K562 (cell line): ENCODE data around the gene MLXIPL. TPM values are rescaled to one million over a fixed set of nuclear protein-coding genes. Genes with fewer than 3 reads are reported as not detected.

ENCODE experiments used
- ELF1 ChIP-seq: fragments of 200-800 bp; sonication (Bioruptor generic); IDR thresholded peaks from 2 replicates; pipeline ENCODE4 v1.6.1; 2016; ENCODE audit warnings: missing genetic modification characterization, missing compliant biosample characterization
- ETS2 ChIP-seq: IDR thresholded peaks from 2 replicates; pipeline ENCODE4 v1.6.1; 2016; ENCODE audit warnings: borderline replicate concordance, missing genetic modification characterization, mild to moderate bottlenecking, moderate library complexity, missing compliant biosample characterization; ENCODE audit not compliant: poor library complexity, severe bottlenecking
- HEY1 ChIP-seq: fragments of 250-450 bp; sonication (Bioruptor Pico); IDR thresholded peaks from 2 replicates; pipeline ENCODE4 v1.5.0; 2020; ENCODE audit warnings: mild to moderate bottlenecking, moderate library complexity, borderline replicate concordance
- HNRNPL ChIP-seq: fragments of 200-400 bp; formaldehyde crosslinking; IDR thresholded peaks from 2 replicates; pipeline ENCODE4 v1.6.1; 2017; ENCODE audit warnings: low read depth, mild to moderate bottlenecking, low read length
- SREBF1 ChIP-seq: fragments of 150-350 bp; IDR thresholded peaks from 2 replicates; pipeline ENCODE4 v1.6.1; 2014; ENCODE audit warnings: antibody characterized with exemption, low read depth, low read length, borderline replicate concordance
- XRCC4 ChIP-seq: IDR thresholded peaks from one replicate; pipeline ENCODE4 v1.6.1; 2011; ENCODE audit not compliant: insufficient read depth, insufficient read length; ENCODE audit errors: extremely low read depth
- polyA plus RNA-seq, 8 experiments: library from polyadenylated mRNA; depleted of rRNA in 4 of 8; stranded (reverse) in 5 of 8; unstranded in 3 of 8; fragments of >200 nt; fragmentation: Nextera tagmentation in 2 of 8; fragmentation: Illumina TruSeq in 1 of 8; extraction: Ambion mirVana in 2 of 8; extraction: Trizol in 1 of 8; gene quantifications; 2 replicates each; pipeline versions ENCODE4 v1.2.1 to v1.2.3, GENCODE V29; 2011 to 2014; ENCODE audit warnings: inconsistent platforms in 1 of 8, missing spikeins in 1 of 8
- total RNA-seq, 7 experiments: library from RNA; depleted of rRNA in 6 of 7; stranded (reverse); fragments of >200 nt in 6 of 7; fragmentation: Illumina TruSeq in 2 of 7; extraction: Trizol in 2 of 7; gene quantifications; 2 replicates each; pipeline versions ENCODE4 v1.2.1 to v1.2.3, GENCODE V29; 2011 to 2021; ENCODE audit warnings: low replicate concordance in 1 of 7
- TF ChIP-seq, protein P1 (sequence below): fragments of 250-450 bp; sonication (Bioruptor Pico); IDR thresholded peaks from 2 replicates; pipeline ENCODE4 v1.8.0; 2022; ENCODE audit warnings: moderate library complexity, mild to moderate bottlenecking, inconsistent platforms
- TF ChIP-seq, protein P2 (sequence below): fragments of 250-450 bp; sonication (Bioruptor Pico); IDR thresholded peaks from 2 replicates; pipeline ENCODE4 v1.4.0; 2020
- TF ChIP-seq, protein P3 (sequence below), 2 experiments: IDR thresholded peaks; 2 replicates each; pipeline ENCODE4 v1.6.1; 2011; ENCODE audit warnings: borderline replicate concordance in 1 of 2, control low read depth in 1 of 2, low read depth in 1 of 2, low read length in 1 of 2, mild to moderate bottlenecking in 1 of 2, mixed read lengths in 1 of 2, moderate library complexity in 1 of 2; ENCODE audit not compliant: insufficient read depth in 1 of 2, insufficient read length in 1 of 2, poor library complexity in 1 of 2, severe bottlenecking in 1 of 2; ENCODE audit errors: extremely low read depth in 1 of 2
- TF ChIP-seq, protein P4 (sequence below): fragments of 450-650 bp; IDR thresholded peaks from 2 replicates; pipeline ENCODE4 v1.6.1; 2018; ENCODE audit not compliant: partially characterized antibody

MLXIPL gene
- total and polyA plus RNA-seq, 9 of the 15 experiments (the other 6 are each of a cell fraction or from before 2014, with no cell fraction given), result 0.11 to 18.4 (median 1.4) TPM

DNA sequence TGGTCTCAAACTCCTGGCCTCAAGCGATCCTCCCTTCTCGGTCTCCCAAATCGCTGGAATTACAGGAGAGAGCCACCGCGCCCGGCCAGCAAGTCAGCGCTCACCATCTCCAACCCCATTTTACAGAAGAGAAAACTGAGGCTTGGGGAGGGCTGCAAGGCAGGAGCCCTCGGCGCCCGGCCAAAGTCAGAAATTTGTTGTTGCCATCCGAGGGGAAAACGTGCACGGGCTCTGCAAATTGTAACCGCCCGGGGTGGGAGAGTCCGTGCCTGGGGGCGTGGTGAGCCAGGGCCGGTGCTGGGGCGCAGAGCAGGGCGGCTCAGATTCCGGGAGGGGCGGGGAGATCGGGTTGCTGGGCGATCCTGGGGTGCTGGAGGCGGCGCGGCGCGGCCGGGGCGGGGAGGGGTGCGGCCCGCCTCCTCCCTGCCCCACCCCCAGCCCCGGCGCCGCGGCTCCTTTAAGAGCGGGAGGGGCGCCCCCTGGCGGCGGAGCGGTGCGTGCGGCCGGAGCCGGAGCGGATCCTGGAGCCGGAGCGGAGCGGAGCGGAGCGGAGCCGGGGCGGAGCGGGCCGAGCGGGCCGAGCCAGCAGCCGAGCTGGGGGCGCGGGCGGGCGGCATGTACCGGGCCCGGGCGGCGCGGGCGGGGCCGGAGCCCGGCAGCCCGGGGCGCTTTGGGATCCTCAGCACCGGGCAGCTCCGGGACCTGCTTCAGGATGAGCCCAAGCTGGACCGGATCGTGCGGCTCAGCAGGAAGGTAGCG lies 43.2 kb upstream of the MLXIPL start, which contains the start of gene VPS37D (continued):
- TF ChIP-seq, protein P1, sequence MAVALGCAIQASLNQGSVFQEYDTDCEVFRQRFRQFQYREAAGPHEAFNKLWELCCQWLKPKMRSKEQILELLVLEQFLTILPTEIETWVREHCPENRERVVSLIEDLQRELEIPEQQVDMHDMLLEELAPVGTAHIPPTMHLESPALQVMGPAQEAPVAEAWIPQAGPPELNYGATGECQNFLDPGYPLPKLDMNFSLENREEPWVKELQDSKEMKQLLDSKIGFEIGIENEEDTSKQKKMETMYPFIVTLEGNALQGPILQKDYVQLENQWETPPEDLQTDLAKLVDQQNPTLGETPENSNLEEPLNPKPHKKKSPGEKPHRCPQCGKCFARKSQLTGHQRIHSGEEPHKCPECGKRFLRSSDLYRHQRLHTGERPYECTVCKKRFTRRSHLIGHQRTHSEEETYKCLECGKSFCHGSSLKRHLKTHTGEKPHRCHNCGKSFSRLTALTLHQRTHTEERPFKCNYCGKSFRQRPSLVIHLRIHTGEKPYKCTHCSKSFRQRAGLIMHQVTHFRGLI (CRISPR knock-in tag), result no peak
- TF ChIP-seq ELF1 (tag), result peak; percentile 48; the same call in 1 of the 2 replicates
- TF ChIP-seq, protein P2, sequence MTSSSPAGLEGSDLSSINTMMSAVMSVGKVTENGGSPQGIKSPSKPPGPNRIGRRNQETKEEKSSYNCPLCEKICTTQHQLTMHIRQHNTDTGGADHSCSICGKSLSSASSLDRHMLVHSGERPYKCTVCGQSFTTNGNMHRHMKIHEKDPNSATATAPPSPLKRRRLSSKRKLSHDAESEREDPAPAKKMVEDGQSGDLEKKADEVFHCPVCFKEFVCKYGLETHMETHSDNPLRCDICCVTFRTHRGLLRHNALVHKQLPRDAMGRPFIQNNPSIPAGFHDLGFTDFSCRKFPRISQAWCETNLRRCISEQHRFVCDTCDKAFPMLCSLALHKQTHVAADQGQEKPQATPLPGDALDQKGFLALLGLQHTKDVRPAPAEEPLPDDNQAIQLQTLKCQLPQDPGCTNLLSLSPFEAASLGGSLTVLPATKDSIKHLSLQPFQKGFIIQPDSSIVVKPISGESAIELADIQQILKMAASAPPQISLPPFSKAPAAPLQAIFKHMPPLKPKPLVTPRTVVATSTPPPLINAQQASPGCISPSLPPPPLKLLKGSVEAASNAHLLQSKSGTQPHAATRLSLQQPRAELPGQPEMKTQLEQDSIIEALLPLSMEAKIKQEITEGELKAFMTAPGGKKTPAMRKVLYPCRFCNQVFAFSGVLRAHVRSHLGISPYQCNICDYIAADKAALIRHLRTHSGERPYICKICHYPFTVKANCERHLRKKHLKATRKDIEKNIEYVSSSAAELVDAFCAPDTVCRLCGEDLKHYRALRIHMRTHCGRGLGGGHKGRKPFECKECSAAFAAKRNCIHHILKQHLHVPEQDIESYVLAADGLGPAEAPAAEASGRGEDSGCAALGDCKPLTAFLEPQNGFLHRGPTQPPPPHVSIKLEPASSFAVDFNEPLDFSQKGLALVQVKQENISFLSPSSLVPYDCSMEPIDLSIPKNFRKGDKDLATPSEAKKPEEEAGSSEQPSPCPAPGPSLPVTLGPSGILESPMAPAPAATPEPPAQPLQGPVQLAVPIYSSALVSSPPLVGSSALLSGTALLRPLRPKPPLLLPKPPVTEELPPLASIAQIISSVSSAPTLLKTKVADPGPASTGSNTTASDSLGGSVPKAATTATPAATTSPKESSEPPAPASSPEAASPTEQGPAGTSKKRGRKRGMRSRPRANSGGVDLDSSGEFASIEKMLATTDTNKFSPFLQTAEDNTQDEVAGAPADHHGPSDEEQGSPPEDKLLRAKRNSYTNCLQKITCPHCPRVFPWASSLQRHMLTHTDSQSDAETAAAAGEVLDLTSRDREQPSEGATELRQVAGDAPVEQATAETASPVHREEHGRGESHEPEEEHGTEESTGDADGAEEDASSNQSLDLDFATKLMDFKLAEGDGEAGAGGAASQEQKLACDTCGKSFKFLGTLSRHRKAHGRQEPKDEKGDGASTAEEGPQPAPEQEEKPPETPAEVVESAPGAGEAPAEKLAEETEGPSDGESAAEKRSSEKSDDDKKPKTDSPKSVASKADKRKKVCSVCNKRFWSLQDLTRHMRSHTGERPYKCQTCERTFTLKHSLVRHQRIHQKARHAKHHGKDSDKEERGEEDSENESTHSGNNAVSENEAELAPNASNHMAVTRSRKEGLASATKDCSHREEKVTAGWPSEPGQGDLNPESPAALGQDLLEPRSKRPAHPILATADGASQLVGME, result no peak
- TF ChIP-seq, protein P3, sequence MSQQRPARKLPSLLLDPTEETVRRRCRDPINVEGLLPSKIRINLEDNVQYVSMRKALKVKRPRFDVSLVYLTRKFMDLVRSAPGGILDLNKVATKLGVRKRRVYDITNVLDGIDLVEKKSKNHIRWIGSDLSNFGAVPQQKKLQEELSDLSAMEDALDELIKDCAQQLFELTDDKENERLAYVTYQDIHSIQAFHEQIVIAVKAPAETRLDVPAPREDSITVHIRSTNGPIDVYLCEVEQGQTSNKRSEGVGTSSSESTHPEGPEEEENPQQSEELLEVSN (IDR thresholded peaks at IDR 0.05; ENCODE audit: borderline replicate concordance in 1 of 2, extremely low read depth in 1 of 2, insufficient read depth in 1 of 2, insufficient read length in 1 of 2, low read depth in 1 of 2, low read length in 1 of 2, poor library complexity in 1 of 2, severe bottlenecking in 1 of 2), result peak in 1 of 2 experiments; percentile 12
- TF ChIP-seq HEY1 (CRISPR knock-in tag), result no peak
- TF ChIP-seq SREBF1, result no peak
- no peak for TF ChIP-seq ETS2 (tag)
- TF ChIP-seq HNRNPL, result peak; percentile 35; the same call in 1 of the 2 replicates
- TF ChIP-seq XRCC4, result no peak
- TF ChIP-seq, protein P4, sequence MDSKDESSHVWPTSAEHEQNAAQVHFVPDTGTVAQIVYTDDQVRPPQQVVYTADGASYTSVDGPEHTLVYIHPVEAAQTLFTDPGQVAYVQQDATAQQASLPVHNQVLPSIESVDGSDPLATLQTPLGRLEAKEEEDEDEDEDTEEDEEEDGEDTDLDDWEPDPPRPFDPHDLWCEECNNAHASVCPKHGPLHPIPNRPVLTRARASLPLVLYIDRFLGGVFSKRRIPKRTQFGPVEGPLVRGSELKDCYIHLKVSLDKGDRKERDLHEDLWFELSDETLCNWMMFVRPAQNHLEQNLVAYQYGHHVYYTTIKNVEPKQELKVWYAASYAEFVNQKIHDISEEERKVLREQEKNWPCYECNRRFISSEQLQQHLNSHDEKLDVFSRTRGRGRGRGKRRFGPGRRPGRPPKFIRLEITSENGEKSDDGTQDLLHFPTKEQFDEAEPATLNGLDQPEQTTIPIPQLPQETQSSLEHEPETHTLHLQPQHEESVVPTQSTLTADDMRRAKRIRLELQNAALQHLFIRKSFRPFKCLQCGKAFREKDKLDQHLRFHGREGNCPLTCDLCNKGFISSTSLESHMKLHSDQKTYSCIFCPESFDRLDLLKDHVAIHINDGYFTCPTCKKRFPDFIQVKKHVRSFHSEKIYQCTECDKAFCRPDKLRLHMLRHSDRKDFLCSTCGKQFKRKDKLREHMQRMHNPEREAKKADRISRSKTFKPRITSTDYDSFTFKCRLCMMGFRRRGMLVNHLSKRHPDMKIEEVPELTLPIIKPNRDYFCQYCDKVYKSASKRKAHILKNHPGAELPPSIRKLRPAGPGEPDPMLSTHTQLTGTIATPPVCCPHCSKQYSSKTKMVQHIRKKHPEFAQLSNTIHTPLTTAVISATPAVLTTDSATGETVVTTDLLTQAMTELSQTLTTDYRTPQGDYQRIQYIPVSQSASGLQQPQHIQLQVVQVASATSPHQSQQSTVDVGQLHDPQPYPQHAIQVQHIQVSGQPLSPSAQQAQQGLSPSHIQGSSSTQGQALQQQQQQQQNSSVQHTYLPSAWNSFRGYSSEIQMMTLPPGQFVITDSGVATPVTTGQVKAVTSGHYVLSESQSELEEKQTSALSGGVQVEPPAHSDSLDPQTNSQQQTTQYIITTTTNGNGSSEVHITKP, result peak; percentile 61
